GM18868 (cell line): ENCODE data around the gene SDK2.
"Not testable (repeated sequence)": the region's sequence is repeated elsewhere in the genome, so short reads cannot be mapped to it uniquely, and the experiment has no call there.

Experiments used
- ATAC-seq: cut with Tn5 transposase; IDR thresholded peaks from one replicate; pipeline ENCODE4 v1.9.1; 2021; ENCODE audit warnings: mild to moderate bottlenecking, moderate library complexity; ENCODE audit not compliant: unreplicated experiment

The SDK2 gene

DNA sequence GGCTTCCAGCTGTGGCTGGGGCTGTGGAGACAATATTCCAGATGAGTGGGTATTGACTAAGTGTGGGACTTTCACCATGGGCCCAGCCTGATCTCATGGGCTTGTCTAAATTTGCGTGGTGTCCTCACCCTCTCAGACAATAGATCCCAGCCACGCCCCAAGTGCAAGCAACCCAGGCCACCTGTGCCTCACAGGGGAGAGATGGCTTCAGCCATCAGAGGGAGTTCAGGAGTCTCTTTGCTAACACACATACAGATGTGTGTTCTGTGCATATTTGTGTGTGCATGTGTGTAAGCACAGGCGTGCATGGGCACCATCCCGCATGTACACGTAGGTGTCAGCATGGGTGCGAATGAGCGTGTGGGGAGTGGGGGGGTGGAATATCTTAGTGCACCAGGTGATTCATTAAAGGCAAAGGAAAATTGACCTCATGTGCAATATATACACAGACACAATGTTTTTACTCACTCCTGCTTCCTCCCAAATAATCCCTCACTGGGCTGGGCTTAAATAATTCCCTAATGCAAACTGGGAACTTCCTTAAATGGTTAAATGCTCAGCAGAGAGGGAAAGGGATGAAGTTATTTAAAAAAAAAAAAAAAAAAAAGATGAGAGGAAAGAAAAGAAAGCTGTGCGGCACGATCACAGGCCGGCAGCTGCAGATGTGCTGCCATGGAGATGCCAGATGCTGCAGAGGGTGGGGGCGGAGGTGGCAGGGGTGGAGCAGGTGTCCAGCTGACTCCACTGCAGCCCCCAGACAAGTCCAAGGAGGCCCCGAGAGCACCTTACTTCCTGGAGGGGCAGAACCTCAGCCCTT is 308.4 kb downstream of the SDK2 start:
- no peak for ATAC-seq

- ATAC-seq, result no peak
These were observed 309.3 kb downstream of the SDK2 start for GRCh38 chr17:73334771-73335513.

GRCh38 chr17:73333445-73333844 is 310.8 kb downstream of the SDK2 start:
- ATAC-seq, result not testable (repeated sequence)

GRCh38 chr17:73331060-73331459 is 313.2 kb downstream of the SDK2 start:
- ATAC-seq, result no peak

DNA sequence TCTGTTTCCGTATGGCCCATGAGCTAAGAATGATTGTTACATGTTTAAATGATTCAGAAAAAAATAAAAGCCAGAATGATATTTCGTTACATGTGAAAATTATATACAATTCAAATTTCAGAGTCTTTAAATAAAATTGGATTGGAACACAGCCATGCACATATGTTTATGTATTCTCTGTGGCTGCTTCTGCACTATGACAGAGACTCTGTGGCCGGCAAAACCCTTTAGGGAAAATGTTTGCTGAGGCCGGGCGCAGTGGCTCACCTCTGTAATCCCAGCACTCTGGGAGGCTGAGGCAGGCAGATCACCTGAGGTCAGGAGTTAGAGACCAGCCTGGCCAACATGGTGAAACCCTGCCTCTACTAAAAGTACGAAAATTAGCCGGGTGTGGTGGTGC is 316.6 kb downstream of the SDK2 start:
- no peak for ATAC-seq

- no peak for ATAC-seq
These were observed 318.8 kb downstream of the SDK2 start for GRCh38 chr17:73325527-73325842.

DNA sequence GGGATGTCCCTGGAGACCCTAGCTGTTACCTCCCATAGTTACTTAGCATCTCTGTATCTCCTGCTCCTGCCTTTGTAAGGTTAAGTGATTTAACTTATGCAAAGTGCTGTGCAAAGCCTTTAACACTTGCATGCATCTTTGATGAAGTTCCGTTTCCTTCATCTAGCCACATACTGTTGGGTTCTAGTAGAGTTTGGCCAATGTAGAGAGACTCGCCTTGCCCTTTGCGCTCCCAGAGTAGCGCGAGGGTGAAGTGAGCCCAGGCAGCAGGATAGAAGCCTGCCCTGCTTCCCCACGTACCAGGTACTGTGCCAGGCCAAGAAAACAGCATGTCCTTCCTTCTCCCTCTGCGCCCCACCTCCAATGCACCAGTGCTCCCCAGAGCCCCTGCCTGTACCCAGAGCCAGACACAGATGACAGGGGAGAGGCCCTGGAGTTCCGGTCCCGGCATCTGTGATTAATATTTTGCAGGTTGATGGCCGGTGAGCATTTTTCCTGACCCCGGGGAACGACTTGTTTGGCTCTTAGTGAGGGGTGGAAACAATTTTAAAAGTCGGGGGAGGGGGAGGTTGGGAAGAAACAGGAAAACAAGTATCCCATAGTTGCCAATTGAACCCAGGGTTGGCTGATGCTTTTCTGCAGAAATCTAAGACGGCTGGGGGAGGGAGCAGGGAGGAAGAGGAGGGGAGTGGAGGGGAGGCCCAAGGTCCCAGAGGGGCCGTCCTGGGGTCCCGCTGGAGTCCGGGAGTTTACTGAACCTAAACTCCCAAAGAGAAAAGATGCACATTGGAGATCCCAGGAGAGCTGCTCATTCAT is 319.3 kb downstream of the SDK2 start:
- ATAC-seq, result no peak

DNA sequence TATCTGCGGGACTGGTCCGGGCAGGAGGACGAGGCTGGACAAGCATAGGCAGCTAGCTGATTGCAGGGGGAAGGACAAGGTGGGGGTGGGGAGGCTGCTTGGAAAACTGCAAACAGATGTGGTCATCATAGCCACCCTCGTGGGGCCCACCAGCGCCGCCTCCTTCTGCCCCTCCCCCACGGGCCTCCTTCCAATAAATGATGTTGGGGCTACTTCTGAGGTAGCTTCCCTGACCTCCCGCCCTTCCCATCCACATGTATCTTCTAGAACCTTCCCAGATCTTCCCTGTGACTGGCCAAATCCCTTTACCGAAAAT is 320.1 kb downstream of the SDK2 start:
- no peak for ATAC-seq

DNA sequence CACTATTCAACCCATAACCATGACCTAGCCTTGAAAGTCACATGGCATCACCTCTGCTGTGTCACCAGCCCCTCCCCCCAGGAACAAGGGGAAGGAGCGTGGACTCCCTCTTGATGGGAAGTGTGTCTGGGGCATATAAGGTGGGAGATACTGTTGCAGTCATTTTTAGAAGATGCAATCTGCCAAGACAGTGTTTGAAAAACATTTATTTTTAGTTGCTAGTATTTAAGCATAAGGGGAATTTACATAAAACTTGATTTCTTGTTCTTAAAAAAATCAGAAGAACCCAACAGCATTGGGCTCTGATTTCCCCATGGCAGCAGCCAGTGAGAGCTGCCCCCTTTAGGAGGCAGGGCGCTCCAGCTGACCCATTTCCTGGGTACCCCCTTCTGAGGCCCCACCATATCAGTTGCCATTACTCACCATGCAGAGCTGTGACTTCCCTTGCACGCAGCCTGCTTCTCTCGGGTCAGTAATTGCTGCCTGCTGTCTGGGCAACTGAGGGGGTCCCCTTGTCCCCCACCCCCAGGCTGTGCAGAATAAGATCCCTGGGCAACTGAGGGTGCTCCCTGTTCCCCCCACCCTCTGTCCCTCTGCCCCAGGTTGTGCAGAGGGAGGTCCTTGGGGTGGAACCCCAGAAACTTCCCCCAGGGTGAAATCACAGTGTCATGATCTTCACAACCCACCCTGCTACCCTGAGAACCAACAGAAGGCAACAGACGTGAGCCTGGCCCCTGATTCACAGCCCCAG is 320.7 kb downstream of the SDK2 start:
- ATAC-seq, result peak; percentile 80

- ATAC-seq, result no peak
These were observed 323.5 kb downstream of the SDK2 start for GRCh38 chr17:73320601-73321264.

DNA sequence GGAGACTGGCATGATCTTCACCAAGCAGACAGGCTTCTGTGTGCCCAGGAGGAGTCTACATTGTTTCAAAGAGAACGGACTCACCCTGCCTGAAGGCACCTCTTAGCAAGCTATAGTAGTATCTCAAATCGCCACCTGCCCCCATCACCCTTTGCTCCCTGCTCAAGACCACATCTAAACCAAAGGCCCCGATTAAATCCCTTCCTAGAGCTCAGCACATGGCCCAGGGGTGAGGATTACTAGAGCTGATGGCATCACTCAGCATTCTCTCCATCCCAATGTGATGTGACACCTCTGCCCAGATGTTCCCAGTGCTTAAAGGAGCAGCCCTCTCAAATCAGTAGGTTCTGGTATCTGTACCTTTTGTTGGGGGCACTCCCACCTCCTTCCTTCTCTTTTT is 324.5 kb downstream of the SDK2 start:
- no peak for ATAC-seq

- ATAC-seq, result no peak
These were observed 325.4 kb downstream of the SDK2 start for GRCh38 chr17:73318836-73319235.

DNA sequence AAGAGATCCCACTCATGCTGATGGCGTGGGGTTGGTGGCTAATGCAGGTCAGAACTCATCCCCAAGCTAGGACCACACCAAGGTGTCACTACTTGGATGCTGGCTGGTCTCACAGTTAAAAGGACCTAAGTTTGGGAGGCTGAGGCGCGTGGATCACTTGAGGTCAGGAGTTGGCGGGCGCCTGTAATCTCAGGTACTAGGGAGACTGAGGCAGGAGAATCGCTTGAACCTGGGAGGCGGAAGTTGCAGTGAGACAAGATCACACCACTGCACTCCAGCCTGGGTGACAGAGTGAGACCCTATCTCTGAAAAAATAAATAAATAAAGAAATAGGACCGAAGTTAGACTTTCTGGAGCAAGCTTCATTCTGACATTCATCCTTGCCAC is 325.8 kb downstream of the SDK2 start:
- ATAC-seq, result no peak

- peak; percentile 13 for ATAC-seq
These were observed 326.5 kb downstream of the SDK2 start for GRCh38 chr17:73317513-73318426.

- peak; percentile 84 for ATAC-seq
These were observed 327.2 kb downstream of the SDK2 start for GRCh38 chr17:73316919-73317505.

DNA sequence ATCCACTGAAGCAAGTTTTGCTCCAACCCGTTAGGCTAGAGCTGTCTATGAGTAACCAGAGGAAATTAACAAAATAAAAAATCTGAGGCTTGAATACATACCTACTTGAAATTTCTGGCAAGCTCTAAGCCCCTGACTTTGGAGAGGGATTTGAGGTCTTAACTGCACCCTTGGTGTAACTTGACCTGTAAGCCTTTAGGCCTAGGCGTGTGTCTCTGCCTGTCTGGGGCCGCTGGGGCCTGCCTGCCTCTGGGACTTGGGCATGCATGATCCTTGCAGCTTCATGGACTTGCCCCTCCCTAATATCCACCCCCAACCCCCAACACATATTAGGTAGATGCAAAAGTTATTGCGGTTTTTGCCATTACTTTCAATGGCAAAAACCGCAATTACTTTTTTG is 328.8 kb downstream of the SDK2 start:
- no peak for ATAC-seq

DNA sequence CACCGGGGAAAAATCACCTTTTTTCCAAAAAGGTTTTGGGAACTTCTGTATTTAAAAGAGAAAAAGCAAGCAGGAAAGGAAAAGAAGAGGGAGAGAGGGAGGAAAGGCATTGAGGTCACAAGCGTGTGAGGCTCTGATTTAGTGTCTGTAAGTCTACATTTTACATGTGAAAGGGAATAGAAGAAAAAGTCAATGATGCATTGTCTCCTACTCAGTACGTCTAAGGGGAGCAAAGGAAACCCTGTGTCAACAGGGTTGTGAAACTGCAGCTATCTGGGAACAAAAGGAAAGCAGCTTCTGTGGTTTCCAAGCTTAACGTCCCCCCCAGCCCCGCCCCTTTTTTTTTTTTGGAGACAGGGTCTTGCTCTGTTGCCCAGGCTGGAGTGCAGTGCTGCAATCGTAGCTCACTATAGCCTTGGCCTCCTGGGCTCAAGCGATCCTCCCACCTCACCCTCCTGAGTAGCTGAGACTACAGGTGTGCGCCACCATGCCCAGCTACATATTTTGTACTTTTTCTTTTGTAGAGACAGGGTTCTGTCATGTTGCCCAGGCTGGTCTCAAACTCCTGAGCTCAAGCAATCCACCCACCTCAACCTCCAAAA is 330.6 kb downstream of the SDK2 start:
- no peak for ATAC-seq

DNA sequence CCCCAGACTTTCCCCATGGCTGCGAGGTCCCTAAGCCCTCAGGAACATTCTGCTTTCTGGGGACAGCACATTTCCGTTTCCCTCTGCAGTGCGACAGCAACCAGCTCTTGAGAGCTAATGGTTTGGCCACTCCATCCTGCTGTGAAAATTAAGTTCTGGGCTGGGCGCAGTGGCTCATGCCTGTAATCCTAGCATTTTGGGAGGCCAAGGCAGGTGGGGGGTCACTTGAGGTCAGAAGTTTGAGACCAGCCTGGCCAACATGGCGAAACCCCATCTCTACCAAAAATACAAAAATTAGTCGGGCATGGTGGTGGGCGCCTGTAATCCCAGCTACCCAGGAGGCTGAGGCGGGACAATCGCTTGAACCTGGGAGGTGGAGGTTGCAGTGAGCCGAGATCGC is 331.4 kb downstream of the SDK2 start:
- not testable (repeated sequence) for ATAC-seq
